ENCODE results near the gene CTSZ.
"Not testable (repeated sequence)": the region's sequence is repeated elsewhere in the genome, so short reads cannot be mapped to it uniquely, and the experiment has no call there.

The CTSZ gene

DNA sequence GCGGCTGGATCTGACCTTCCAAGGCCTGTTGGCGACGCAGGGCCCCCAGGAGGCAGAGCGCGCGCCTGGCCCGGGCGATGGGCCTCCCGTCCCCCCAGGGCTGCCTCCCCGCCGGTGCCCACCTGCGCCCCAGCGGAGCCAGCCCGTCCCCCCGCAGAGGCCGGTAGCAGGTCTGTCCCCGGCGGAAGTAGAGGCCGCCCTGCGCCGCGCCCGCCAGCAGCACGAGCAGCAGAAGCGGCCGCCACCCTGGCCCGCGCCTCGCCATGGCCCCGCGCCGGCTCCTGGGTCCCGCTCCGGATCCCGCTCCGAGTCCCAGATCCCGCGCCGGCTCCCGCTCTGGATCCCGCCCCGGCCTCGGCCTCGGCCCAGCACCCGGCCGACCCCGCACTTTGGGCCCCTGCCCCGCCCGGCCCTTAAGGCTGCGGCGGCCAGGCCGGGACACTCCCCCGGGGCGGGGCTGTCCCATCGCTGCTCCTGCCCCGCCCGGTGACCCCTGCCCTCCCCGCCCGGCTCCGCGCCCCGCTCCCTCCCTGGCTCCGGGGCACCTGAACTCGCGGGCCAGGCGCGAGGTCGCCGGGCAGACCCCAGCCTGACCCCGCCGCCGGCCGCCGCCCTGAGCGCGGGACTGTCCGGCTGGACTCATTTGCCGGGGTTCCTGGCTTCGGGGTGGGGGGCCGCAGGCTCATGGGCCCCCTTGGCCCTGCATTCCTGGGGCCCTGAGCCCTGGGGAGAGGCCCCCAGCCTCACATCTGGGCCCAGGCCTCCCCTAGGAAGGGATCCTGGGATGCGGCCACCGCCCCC is at the start of gene CTSZ:
Gene CTSZ, minus strand, starts transcription at position 391 of the 801 bp plus-strand sequence. Its CDS starts 126 bp downstream, at position 265.
- no peak for DNase-seq (ENCODE audit: low read depth in 1 of 2, low spot score in 1 of 2)

DNA sequence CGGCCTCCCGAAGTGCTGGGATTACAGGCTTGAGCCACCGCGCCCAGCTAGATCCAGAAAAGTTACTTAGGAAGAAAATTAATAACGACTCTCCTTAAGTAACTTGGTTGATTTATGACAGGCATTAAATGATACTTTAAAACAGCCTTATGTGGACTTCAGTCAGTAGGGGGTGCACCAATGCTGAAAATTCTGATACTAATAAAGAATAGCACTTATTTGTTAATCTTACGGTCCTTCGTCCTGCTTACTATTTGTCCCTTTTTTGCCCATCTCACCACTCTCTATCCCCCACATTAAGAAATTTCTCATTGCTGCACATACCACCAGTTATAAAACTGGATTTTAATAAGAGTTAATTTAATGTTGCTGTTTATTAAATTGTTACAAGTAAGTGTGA is 48.2 kb upstream of the CTSZ start:
- no peak for DNase-seq (ENCODE audit: low read depth in 1 of 2, low spot score in 1 of 2)

DNA sequence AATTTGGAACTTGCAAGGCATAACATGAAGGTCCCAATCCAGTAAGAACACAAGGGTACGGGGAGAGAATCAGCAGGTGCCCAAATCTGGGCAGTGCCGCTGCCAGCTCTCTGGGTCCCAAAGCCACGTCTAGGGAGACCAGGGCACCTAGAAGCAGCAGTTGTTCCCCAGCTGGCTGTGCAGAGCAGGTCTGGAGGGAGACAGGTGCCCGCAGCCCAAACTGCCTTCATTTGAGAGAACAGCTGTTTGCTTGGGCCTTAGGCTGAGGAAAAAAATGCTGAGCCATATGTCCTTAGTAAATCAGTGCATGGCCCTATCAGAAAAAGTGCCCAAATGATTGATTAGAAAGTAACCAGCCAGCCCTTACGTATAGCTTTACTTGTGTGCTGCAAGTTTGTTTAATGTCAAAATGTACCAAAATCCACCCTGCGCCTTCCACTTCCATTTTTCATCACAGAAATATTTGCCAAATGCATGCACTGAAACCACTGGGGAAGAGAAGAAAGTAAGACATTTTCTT is 44.7 kb upstream of the CTSZ start:
- no peak for DNase-seq (ENCODE audit: low read depth in 1 of 2, low spot score in 1 of 2)

DNA sequence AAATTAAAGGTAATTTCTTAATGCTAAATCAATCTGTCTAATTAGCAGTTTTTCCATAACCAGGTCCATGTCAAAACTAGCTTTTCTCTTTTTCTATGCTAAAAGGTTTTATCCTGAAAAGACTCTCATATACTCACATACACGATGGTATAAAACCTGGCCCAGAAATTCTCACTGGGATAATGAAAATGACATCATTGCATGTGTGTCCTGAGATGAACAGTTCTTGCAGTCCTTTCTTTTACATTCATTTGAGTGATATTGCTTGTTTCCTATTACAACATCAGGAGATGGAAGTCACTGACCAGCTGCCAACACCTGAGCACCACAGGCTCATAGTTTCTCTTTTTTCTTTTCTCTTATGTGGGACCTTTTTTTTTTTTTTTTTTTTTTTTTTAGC is 43.4 kb upstream of the CTSZ start:
- DNase-seq (ENCODE audit: low read depth in 1 of 2, low spot score in 1 of 2): no peak

DNA sequence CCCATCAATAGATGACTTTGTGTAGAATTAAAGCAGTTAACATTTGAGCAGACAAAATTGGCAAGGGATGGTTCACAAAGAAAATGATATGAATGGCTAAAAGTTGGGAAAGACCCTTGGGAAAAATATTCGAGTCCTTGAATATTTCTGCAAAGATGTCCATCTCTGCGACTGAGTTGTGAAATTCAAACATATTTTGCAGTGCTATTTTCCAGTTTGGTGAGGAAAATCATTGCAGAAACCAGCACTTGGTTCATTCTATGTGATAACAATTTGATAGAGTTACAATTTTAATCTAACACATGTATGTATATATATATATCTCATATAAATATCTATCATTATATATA is 41.6 kb upstream of the CTSZ start:
- DNase-seq (ENCODE audit: low read depth in 1 of 2, low spot score in 1 of 2): no peak

DNA sequence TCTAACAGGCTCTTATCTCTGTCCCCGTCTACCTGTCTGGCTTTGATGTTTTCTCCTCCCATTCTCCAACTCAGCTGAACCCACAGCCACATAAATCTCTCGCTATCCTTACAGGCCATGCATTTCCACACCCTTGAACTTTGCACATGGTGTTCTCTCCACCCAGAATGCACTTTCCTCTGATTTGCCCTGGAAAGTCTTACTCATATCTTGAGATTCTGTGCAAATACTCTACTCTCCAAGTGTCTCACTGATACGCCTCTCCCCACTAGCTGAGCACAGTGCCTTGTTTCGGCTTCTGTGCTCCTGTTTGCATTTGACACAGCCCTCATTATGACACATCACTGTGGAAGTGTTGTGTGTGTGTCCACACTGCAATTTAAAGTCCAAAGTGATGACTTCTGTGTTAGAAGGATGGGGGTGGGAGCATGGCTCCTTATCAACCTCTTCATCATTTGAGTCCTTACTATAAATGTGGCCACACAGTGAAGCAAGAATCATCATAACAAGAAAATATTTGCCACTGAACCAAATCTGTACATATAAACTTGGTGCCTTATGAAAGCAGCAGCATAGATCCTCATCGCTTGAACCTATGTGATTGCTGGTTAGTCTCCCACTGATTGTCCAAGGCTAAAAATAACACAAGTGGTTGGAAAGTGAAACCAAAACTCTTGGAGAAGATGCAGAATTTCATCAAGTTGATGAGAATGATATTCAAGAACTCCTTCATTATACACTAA is 41.1 kb upstream of the CTSZ start:
- DNase-seq (ENCODE audit: low read depth in 1 of 2, low spot score in 1 of 2): no peak

DNA sequence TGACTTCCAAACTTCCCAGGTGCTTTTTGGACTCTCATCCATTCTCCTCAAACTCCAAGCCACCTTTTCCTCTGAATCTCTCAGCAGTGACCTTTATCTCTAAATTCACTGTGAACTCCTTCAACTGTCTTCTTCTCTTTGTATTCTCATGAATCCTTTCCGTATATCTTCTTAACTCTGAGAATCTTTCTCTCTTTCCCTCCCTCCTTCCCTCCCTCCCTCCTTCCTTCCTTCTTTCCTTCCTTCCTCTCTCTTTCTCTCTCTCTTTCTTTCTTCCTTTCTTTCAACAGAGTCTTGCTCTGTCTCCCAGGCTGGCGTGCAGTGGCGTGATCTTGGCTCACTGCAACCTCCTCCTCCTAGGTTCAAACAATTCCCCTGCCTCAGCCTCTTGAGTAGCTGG is 39.8 kb upstream of the CTSZ start:
- no peak for DNase-seq (ENCODE audit: low read depth in 1 of 2, low spot score in 1 of 2)

DNA sequence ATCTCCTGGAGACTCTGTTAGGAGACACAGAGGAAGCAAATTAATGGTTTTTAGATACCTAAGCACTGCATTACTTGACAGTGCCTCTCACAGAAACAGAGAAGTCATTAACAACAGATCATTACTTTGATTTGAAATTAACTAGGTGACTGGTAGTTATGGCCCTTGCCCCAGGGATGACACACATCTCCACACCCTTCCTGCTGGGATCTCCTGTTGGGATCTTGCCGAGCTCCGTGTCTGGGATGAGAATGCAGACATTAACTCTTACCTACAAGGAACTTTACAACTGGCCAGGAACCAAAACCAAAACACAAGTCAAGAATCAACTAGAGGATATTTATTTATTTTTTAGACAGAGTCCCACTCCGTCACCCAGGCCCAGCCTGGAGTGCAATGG is 37.7 kb upstream of the CTSZ start:
- no peak for DNase-seq (ENCODE audit: low read depth in 1 of 2, low spot score in 1 of 2)

DNA sequence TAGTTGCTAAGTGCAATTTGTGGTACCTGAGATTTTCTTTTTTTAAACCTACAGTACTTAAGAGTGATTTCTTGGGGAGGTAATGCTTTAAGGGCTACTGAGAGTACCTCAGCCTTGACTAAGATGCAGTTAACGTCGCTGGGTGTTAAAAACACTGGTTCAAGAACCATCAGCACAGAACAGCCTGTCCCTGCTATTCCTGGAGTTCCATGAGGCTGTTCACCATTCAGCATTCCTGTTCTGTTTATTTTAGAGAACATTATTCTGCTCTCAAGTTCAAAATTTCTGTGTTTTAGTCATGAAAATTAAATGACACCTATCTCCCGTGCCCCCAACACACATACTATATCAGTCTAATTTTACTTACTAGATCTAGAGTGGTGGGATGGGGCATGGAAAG is 37.2 kb upstream of the CTSZ start:
- no peak for DNase-seq (ENCODE audit: low read depth in 1 of 2, low spot score in 1 of 2)

DNA sequence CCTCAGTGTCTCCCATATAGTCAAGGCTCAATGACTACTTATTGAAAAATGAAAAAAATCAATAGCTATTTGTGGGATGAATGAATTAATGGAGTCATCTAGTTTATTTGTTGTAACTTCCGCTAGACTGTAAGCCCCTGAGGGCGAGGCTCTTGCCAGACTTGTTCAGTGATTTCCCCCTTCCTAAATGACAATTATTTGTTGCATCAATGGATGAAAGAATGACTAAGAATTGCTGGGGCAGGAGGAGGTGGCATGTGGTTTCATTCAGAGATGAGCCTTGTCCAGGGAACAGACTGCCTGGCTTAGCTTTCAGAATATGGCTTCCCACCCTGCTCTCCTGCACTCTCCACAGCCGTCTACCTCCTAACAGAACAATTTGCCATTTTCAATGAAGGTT is 36.6 kb upstream of the CTSZ start:
- DNase-seq (ENCODE audit: low read depth in 1 of 2, low spot score in 1 of 2): no peak

DNA sequence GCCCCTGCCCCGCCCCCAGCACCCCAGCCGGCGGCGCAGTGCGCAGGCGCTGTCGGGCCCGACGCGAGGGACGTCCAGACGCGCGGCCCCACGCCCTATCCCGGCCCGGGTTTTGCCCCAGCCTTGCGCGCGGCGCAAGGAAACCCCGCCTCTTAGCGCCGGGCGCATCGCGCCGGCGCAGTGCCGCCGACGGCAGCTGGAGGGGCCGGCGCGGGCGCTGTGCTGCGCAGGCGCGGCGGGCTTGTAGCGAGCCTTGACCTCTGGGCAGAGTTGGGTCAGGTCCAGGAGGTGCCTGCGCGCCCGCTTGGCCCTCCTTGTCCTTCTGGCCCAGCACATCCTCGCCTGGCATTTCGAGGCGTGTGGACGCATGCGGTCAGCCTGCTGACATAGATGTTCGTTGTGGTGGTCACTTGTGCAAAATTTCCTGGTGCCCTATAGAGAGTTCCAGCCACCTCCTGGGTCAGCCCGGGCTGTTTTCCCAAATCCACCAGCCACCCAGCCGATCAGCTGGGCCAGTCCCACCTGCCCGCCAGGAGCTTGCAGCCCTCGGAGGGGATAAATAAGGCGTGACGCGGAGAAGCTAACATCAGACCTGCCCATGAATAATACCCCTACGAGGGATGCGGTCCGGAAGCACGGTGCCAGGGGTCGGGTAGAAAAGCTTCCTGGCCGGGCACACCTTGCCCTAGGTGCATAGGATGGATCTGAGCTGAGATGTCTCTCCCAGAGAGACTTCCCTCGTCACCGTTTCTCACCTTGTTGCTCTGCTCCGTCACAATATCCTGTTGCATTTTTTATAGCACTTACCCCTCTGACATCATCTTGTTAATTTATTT is 36.0 kb upstream of the CTSZ start:
- peak; percentile 84 to 93 for DNase-seq (ENCODE audit: low read depth in 1 of 2, low spot score in 1 of 2)

DNA sequence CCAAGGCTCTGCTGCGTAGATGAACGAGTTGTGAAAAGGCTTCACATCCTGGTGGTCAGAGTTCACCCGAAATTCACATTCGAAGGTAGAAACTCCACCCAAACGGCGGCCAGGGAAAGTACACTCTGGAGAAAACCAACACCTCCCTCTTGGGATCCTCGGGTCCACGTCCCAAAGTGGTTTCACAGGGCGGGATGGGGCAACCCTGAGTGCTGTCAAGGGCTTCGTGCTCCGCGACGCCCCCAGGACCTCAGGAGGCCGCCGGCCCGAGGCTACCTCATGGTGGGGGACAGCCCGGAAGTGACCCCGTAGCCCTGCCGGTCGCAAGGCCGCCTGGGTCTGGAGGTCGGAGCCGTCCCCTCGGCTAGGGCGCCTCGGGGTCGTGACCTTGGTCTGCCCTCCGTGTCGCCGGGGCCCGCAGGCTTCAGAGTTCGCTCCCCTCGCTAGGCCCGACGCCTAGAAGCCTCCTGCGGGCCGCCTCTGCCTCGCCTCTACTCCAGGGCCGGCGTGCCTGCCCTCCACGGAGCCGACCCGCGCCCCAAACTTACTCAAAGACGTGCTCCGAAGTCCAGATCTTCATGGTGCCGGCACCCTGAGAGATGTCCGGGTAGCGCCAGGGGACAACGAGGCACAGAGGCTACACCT is 35.2 kb upstream of the CTSZ start, which contains the start of gene PRELID3B:
Gene PRELID3B, minus strand, starts transcription at position 636 of the 645 bp plus-strand sequence. Its CDS starts 56 bp downstream, at position 580.
- DNase-seq (ENCODE audit: low read depth in 1 of 2, low spot score in 1 of 2): no peak

DNA sequence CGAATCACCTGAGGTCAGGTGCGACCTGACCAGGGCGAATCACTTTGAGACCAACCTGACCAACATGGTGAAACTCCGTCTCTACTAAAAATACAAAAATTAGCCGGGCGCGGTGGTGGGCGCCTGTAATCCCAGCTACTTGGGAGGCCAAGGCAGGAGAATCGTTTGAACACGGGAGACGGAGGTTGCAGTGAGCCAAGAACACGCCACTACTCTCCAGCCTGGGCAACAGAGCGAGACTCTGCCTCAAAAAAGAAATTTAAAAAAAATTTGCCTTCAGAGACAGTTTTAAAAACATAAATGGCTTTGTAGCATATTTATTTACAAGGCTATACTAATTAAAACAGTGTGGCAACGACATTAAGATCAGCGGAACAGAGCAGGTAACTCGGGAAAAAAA is 34.4 kb upstream of the CTSZ start:
- DNase-seq (ENCODE audit: low read depth in 1 of 2, low spot score in 1 of 2): not testable (repeated sequence)

DNA sequence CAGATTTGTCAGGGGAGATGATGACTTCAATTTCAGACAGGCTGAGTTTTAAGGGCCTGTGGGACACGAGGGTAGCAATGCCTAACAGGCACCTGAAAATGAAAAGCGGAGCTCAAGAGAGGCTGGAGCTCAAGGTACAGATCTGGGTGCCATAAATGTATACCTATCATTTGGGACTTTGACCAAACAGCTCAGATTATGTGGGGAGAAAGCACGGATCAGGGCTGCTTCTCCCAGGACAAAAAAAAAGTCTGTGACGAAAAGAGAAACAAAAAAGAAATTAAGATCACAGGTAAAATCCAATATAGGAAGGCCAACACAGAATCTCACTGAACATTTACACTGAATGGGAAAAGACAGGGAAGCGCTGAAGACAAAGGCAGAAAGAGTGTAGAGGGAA is 33.6 kb upstream of the CTSZ start:
- no peak for DNase-seq (ENCODE audit: low read depth in 1 of 2, low spot score in 1 of 2)

DNA sequence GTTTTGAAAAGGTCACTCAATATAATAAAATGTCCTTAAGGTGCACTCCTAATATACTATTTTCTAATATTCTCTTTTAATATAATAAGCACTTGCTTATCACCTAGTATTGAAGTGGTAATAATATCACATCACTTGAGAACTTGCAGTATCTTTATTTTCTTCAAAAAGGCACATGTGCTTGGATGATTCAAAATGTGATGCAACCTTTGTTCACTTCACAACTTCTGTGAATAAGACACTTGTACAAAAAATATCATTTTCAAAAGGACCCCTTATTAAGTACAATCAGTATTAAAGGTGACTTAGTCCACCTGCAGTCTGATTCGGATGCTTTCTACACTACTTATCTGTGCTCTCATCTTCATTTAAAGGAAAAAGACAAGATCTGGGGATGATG is 32.2 kb upstream of the CTSZ start:
- DNase-seq (ENCODE audit: low read depth in 1 of 2, low spot score in 1 of 2): no peak

DNA sequence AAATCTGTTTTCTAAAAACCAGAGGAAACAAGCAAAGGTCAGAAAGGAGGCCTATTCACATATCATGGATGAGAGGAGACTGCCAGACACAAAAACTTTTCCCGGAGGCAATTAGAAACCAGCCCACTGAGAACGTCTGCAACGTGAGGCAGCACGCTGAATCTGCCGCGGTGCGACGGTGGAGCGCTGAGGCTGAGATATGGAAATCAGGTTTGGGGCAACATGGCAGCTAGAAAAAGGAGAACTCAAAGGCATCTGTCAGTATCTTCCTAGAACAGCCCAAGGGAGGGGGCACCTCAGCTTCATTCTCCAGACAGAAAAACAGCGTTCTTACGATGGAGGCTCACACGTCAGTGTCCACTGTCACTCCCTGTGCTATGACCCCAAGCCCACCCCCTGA is 30.3 kb upstream of the CTSZ start:
- no peak for DNase-seq (ENCODE audit: low read depth in 1 of 2, low spot score in 1 of 2)

DNA sequence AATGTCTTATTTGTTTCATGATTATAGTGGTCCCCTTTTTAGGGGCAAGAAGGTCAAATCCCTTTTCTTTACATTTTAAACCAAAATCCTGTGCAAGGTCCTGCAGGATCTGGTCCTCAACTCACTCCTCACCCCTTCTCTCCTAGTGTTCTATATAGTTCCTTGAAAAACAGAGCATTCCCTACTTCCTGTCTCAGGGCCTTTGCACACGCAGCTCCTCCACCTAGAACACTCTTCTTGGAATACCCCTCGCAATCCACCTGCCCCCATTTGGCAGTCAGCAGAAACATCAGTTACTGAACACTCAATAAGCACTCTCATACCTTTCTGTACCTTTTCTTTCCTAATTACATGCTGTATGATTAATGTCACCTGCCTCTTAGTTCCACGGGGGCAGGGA is 28.3 kb upstream of the CTSZ start:
- no peak for DNase-seq (ENCODE audit: low read depth in 1 of 2, low spot score in 1 of 2)

DNA sequence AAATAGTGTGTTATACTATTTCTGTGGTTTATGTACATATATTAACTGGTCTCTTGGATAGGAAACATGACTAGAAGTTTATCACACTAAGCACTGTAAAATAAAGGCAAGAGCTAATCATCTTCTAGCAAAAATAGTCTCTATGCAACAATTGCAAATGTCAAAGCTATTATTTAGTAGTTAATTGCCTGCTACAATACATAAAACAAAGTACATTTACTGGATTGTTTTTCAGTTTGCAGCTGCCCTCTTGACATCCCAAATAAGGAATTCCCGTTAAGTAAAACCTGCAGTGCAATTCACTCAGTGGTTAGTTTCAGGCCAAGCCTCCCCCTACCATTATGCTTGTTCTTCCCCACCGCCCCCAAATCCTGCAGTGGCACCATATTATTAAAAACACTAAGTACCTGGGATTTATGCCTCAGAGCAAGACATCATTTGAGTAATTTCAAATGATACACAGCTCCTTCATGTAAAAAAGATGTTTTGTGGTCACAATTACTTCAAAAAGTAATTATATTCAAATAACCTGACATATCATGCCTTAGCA is 26.6 kb upstream of the CTSZ start:
- DNase-seq (ENCODE audit: low read depth in 1 of 2, low spot score in 1 of 2): no peak

DNA sequence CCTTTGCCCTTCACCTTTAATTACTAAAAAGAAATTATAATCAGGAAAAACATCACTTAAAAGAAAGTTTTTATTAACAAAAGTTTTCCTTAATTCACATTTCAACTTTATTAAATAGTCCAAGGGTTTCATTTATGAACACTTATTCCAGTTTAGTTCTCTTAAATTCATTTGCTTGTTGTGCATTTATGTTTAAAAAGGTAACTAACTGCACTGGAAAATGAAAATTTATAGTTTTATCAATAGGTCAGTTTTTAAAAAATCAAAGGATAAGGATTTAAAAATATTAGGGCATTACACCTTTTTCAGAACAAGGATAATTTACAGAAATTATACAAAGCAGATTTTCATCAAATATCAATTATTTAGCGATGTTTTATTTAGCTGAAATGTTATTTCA is 26.0 kb upstream of the CTSZ start:
- no peak for DNase-seq (ENCODE audit: low read depth in 1 of 2, low spot score in 1 of 2)

DNA sequence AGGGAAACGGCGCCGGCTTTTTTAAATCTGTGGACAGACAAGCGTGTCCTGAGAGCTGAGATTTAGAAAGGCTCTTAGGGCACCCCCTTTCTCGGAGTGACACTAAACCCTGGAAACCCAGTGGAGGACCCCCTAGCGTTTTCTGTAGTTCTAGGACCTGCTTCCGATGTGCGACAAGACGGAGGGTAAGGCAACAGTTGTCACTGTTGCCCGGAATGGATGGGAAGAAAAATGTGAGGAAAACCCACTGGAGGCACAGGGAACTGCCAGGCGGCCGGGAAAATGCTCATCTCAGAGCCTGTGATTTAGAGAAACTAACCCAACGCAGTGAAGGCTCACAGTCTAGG is 25.6 kb upstream of the CTSZ start:
- DNase-seq (ENCODE audit: low read depth in 1 of 2, low spot score in 1 of 2): no peak

All from activated T-helper 1 cell treated with anti-CD3 and anti-CD28 coated beads, Interleukin-2, amount 50 U/mL, for 16 hours (primary cell).